D721Med (cell line): ENCODE measurements around the gene ARFGAP1.
A peak's percentile ranks its signal among the peaks of the same experiment; 100 is the strongest.
"Not testable (repeated sequence)": the region's sequence is repeated elsewhere in the genome, so short reads cannot be mapped to it uniquely, and the experiment has no call there.

ENCODE experiments used
- DNase-seq: peaks from one replicate; pipeline ENCODE4 v3.0.0; 2011; ENCODE audit warnings: low spot score; ENCODE audit not compliant: insufficient read length
- FAIRE-seq: peaks from 2 replicates; lab custom pipeline; 2011; peaks lifted over from hg19 to GRCh38; lab: Jason Lieb, UNC
- CTCF ChIP-seq: IDR thresholded peaks from 2 replicates; pipeline ENCODE4 v1.5.1; 2012; ENCODE audit warnings: mild to moderate bottlenecking, control low read depth; ENCODE audit not compliant: insufficient read depth; ENCODE audit errors: missing control alignments

The ARFGAP1 gene

GRCh38 chr20:63305393-63305792 is 32.8 kb downstream of the ARFGAP1 start:
- DNase-seq (no peak), FAIRE-seq (no peak)
- no peak for TF ChIP-seq CTCF

GRCh38 chr20:63305933-63306672 is 33.5 kb downstream of the ARFGAP1 start:
- not testable (repeated sequence) for DNase-seq, FAIRE-seq

GRCh38 chr20:63306673-63307537 is 34.3 kb downstream of the ARFGAP1 start:
- no peak for TF ChIP-seq CTCF
- no peak for DNase-seq
- no peak for FAIRE-seq

- TF ChIP-seq CTCF: no peak
- no peak for FAIRE-seq
- DNase-seq: no peak
These were observed 35.1 kb downstream of the ARFGAP1 start for GRCh38 chr20:63307538-63308217.

GRCh38 chr20:63308218-63308911 is 35.8 kb downstream of the ARFGAP1 start:
- no peak for FAIRE-seq

GRCh38 chr20:63309261-63310071 is 36.9 kb downstream of the ARFGAP1 start:
- TF ChIP-seq CTCF: peak; percentile 66
- no peak for FAIRE-seq
- DNase-seq: peak; percentile 78

More at GRCh38 chr20:63308218-63308911, 35.8 kb downstream of the ARFGAP1 start:
- no peak for DNase-seq
- no peak for TF ChIP-seq CTCF
